ENCODE data around the gene PEX14.
"Not testable (repeated sequence)": the region's sequence is repeated elsewhere in the genome, so short reads cannot be mapped to it uniquely, and the experiment has no call there.

The PEX14 gene

GRCh38 chr1:10474613-10475507 lies at the start of gene PEX14:
Gene PEX14 (plus strand): TSS chr1:10474950. CDS start chr1:10474967, 17 bp downstream.
- no peaks in the 10 kb centered on the region for H3K9me3 Mint-ChIP-seq
- H3K36me3 Mint-ChIP-seq, result peaks cover 3% of the 10 kb centered on the region
- H3K4me3 Mint-ChIP-seq, result peak within 1 kb of the TSS; percentile 92

GRCh38 chr1:10425826-10426534 lies 48.8 kb upstream of the PEX14 start:
- not testable (repeated sequence) for H3K27me3 Mint-ChIP-seq, DNase-seq, H3K9me3 Mint-ChIP-seq, H3K36me3 Mint-ChIP-seq, H3K4me3 Mint-ChIP-seq, H3K27ac Mint-ChIP-seq
- CTCF ChIA-PET, result interaction anchor here (0.9 kb wide), 1 partner anchor 48 kb away, joined by 4 read pairs; no protein-coding TSS in a partner anchor
- H3K4me1 Mint-ChIP-seq, result peaks cover 18% of the 10 kb centered on the region

More at GRCh38 chr1:10474613-10475507, at the start of gene PEX14:
- H3K27me3 Mint-ChIP-seq, result no peaks in the 10 kb centered on the region
- CTCF ChIA-PET, result interaction anchor here (0.8 to 0.9 kb wide), 2 partner anchors 19 to 20 kb away, joined by 3 to 4 read pairs; no protein-coding TSS in a partner anchor
- peak; percentile 93 for DNase-seq
- H3K4me1 Mint-ChIP-seq, result peaks cover 52% of the 10 kb centered on the region
- peak within 1 kb of the TSS; percentile 82 for H3K27ac Mint-ChIP-seq

GRCh38 chr1:10426535-10426848 lies 48.3 kb upstream of the PEX14 start:
- DNase-seq, H3K4me3 Mint-ChIP-seq, H3K9me3 Mint-ChIP-seq, H3K36me3 Mint-ChIP-seq, H3K27me3 Mint-ChIP-seq, H3K27ac Mint-ChIP-seq: not testable (repeated sequence)
- H3K4me1 Mint-ChIP-seq, result peaks cover 23% of the 10 kb centered on the region
- CTCF ChIA-PET, result interaction anchor here (0.9 kb wide), 1 partner anchor 49 kb away, joined by 4 read pairs; no protein-coding TSS in a partner anchor

- Mint-ChIP-seq H3K4me3 (no peak overlapping the region), H3K27me3 (no peaks in the 10 kb centered on the region), H3K9me3 (no peaks in the 10 kb centered on the region), H3K36me3 (no peaks in the 10 kb centered on the region), H3K4me1 (peaks cover 33% of the 10 kb centered on the region), H3K27ac (peak overlapping the region; percentile 28)
- CTCF ChIA-PET, result interaction anchor here (0.7 to 4.1 kb wide), 12 partner anchors 14 to 552 kb away, joined by 3 to 106 read pairs (median 4); partner anchors contain the start of genes KIF1B, NMNAT1 and PGD
- DNase-seq, result no peak
These were observed 45.8 kb upstream of the PEX14 start for GRCh38 chr1:10428984-10429383.

GRCh38 chr1:10429868-10430215 lies 44.9 kb upstream of the PEX14 start:
- CTCF ChIA-PET, result interaction anchor here (0.7 to 4.1 kb wide), 13 partner anchors 14 to 480 kb away, joined by 3 to 106 read pairs (median 4); partner anchors contain the start of genes KIF1B and PGD
- peaks cover 33% of the 10 kb centered on the region for H3K4me1 Mint-ChIP-seq
- peak overlapping the region; percentile 88 for H3K27ac Mint-ChIP-seq
- DNase-seq, result peak; percentile 44
- H3K27me3 Mint-ChIP-seq, result no peaks in the 10 kb centered on the region
- H3K9me3 Mint-ChIP-seq, result no peaks in the 10 kb centered on the region
- H3K36me3 Mint-ChIP-seq, result no peaks in the 10 kb centered on the region
- H3K4me3 Mint-ChIP-seq, result peak overlapping the region; percentile 72

GRCh38 chr1:10430216-10431069 lies 44.3 kb upstream of the PEX14 start, which contains the start of gene CENPS:
Gene CENPS (plus strand): TSS chr1:10430433. CDS start chr1:10430518, 85 bp downstream.
- Mint-ChIP-seq H3K27me3 (no peaks in the 10 kb centered on the region), H3K36me3 (no peaks in the 10 kb centered on the region), H3K9me3 (no peaks in the 10 kb centered on the region), H3K4me1 (peaks cover 33% of the 10 kb centered on the region), H3K4me3 (peak within 1 kb of the TSS; percentile 72), H3K27ac (peak within 1 kb of the TSS; percentile 88)
- CTCF ChIA-PET, result interaction anchor here (1.0 to 4.1 kb wide), 10 partner anchors 13 to 220 kb away, joined by 3 to 106 read pairs (median 4); partner anchors contain the start of genes KIF1B and PGD
- peak; percentile 84 for DNase-seq

- Mint-ChIP-seq H3K4me3 (peak overlapping the region; percentile 72), H3K27ac (peak overlapping the region; percentile 73), H3K36me3 (no peaks in the 10 kb centered on the region), H3K27me3 (no peaks in the 10 kb centered on the region), H3K9me3 (no peaks in the 10 kb centered on the region), H3K4me1 (peaks cover 33% of the 10 kb centered on the region)
- no peak for DNase-seq
- CTCF ChIA-PET, result interaction anchor here (1.5 to 4.1 kb wide), 5 partner anchors 31 to 67 kb away, joined by 3 to 106 read pairs (median 11); partner anchors contain the start of gene PGD
These were observed 43.5 kb upstream of the PEX14 start for GRCh38 chr1:10431070-10431730.

GRCh38 chr1:10432910-10433700 lies 41.6 kb upstream of the PEX14 start:
- H3K9me3 Mint-ChIP-seq, result no peaks in the 10 kb centered on the region
- H3K36me3 Mint-ChIP-seq, result no peaks in the 10 kb centered on the region
- H3K4me3 Mint-ChIP-seq, result no peak overlapping the region
- peaks cover 29% of the 10 kb centered on the region for H3K4me1 Mint-ChIP-seq
- CTCF ChIA-PET, result interaction anchor here (3.7 kb wide), 1 partner anchor 62 kb away, joined by 13 read pairs; no protein-coding TSS in a partner anchor
- DNase-seq, result no peak
- no peaks in the 10 kb centered on the region for H3K27me3 Mint-ChIP-seq
- no peak overlapping the region for H3K27ac Mint-ChIP-seq

- H3K27ac Mint-ChIP-seq, result no peak overlapping the region
- CTCF ChIA-PET, result interaction anchor here (3.7 kb wide), 1 partner anchor 61 kb away, joined by 13 read pairs; no protein-coding TSS in a partner anchor
These were observed 41.0 kb upstream of the PEX14 start for GRCh38 chr1:10433790-10434189.

GRCh38 chr1:10434590-10434989 lies 40.2 kb upstream of the PEX14 start:
- Mint-ChIP-seq H3K9me3 (no peaks in the 10 kb centered on the region), H3K27me3 (no peaks in the 10 kb centered on the region), H3K4me1 (peaks cover 22% of the 10 kb centered on the region), H3K27ac (no peak overlapping the region), H3K36me3 (no peaks in the 10 kb centered on the region), H3K4me3 (no peak overlapping the region)
- CTCF ChIA-PET, result interaction anchor here (3.7 kb wide), 1 partner anchor 60 kb away, joined by 13 read pairs; no protein-coding TSS in a partner anchor
- no peak for DNase-seq

More at GRCh38 chr1:10433790-10434189, 41.0 kb upstream of the PEX14 start:
- Mint-ChIP-seq H3K4me1 (peaks cover 29% of the 10 kb centered on the region), H3K27me3 (no peaks in the 10 kb centered on the region), H3K9me3 (no peaks in the 10 kb centered on the region), H3K4me3 (no peak overlapping the region), H3K36me3 (no peaks in the 10 kb centered on the region)
- DNase-seq, result no peak

- no peaks in the 10 kb centered on the region for H3K36me3 Mint-ChIP-seq
- peaks cover 6% of the 10 kb centered on the region for H3K4me1 Mint-ChIP-seq
- no peaks in the 10 kb centered on the region for H3K27me3 Mint-ChIP-seq
- no peak for DNase-seq
- no peaks in the 10 kb centered on the region for H3K9me3 Mint-ChIP-seq
- CTCF ChIA-PET, result interaction anchor here (1.7 kb wide), 1 partner anchor 57 kb away, joined by 10 read pairs; no protein-coding TSS in a partner anchor
- H3K4me3 Mint-ChIP-seq, result no peak overlapping the region
- no peak overlapping the region for H3K27ac Mint-ChIP-seq
These were observed 37.7 kb upstream of the PEX14 start for GRCh38 chr1:10437052-10437451.

- Mint-ChIP-seq H3K27me3 (no peaks in the 10 kb centered on the region), H3K27ac (no peak overlapping the region), H3K9me3 (no peaks in the 10 kb centered on the region), H3K36me3 (no peaks in the 10 kb centered on the region), H3K4me3 (no peak overlapping the region), H3K4me1 (no peaks in the 10 kb centered on the region)
- DNase-seq, result no peak
- CTCF ChIA-PET, result no interaction called here
These were observed 36.0 kb upstream of the PEX14 start for GRCh38 chr1:10438677-10439163.

Data from activated naive CD4-positive, alpha-beta T cell treated with anti-CD3 and anti-CD28 coated beads, Interleukin-2, amount 10 ng/mL, durations not matched to agents 7 days and 5 days (primary cell).